Endothelial cell of hepatic sinusoid (primary cell): ENCODE data around the gene AEBP1.
"Not testable (repeated sequence)": the region's sequence is repeated elsewhere in the genome, so short reads cannot be mapped to it uniquely, and the experiment has no call there.

Source experiments
- in situ Hi-C: cut with HindIII; loops from 2 replicates; pipeline ENCODE4 v1.10.0; 2017; ENCODE audit warnings: low sequenced_read_pairs

Gene AEBP1

DNA sequence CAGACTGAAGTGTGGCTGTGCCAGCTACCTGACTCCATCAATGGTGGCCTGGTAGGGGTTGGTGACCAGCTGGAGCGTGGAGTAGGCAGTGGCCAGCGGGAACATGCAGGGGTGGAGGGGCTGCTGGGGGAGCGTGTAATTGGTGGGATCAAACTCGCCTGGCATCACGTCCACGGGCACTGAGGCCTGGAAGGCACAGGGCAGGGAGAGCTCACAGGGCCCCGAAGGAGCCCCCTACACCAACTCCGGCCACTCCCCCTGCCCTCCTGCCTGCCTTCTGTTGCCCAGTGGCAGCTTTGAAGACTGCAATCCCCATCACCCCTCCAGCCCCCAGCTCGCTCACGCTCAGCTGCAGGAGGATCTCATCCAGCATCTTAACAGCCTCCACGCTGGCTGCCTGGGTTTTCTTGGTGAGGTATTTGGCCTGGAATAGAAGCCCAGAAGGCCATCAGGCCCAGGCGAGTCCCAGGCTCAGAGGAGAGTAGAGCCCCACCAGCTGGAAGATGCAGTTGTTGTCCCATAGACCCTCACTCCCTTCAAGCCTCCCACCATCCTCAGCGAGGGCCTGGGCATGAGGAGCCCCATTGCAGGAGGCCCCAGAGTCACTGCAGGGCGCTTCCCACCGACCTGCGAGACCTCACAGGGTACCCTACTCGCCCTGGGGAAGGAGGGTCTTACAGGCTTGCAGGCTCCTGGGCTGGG, 12.1 kb downstream of the AEBP1 start:
- in situ Hi-C loops, result no loop called here

DNA sequence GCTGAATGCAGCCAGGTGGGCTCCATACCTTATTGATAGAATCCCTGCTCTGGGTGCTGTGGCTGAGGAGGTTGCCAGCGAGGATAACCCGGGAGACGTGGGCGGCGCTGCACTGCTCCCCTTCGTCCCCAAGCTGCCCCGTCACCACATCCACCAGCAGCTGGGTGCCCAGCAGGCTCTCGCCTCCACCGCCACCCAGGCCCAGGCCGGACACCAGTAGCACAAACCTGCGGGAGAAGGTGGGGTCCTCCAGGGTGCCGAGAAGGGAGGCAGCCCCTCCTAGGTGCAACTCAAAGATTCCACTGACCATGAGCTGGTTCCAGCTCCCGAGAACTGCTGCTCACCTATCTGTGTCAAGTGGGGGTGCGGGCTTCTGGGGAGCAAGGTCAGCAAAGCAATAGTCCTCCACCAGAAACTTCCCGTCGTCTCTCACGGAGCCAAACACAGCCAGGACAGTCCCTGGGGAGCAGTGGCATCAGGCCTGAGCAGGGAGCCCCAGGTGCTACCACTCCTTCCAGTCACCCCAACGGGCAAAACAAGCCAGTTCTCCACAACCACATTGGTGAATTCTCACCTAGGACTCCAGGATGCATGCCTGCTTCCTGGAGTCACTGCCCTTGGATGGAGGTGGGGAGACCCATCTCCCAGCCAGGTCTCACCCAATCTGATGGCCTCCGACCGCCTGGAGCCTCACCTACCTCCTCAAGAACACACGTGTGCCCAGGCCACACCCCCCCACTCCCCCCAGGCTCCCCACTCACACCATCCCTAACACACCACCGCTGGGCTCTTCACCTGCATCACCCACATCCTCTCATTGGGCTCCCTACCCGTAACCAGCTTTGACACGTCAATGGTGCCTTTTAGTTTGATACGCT, 12.9 kb downstream of the AEBP1 start:
- in situ Hi-C loops, result no loop called here

- in situ Hi-C loops, result no loop called here
Observed at GRCh38 chr7:44117801-44118429, 13.8 kb downstream of the AEBP1 start.

DNA sequence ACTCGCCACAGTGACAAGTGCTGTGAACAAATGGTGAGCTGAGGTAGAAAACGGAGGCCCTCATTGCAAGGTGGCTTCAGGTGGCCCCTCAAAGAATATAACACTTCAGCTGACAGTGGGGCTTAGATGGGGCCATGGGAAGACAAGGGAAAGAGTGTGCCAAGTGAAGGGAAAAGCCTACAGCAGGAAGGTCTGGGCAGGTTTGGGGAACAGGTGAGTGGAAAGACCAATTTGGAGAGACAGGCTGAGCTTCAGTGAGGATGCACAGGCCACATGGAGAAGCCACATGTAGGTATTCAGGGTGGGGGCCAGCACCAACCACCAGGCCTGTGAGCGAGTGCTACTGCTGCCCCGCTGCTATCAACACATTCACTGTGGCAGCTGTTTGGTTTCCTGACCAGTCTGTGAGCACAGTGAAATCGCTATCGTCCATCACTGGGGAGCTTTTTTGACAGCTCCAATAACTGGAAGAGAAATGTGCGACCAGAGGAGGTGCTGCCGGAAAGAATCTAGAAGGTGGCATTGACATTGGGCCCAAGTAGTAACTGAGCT, 15.8 kb downstream of the AEBP1 start:
- in situ Hi-C loops, result loop anchor here (5.0 kb wide), 1 partner anchor 58 kb away; no protein-coding TSS in a partner anchor

- in situ Hi-C loops, result loop anchor here (5.0 kb wide), 1 partner anchor 58 kb away; no protein-coding TSS in a partner anchor
Observed at GRCh38 chr7:44120395-44120794, 16.2 kb downstream of the AEBP1 start.

GRCh38 chr7:44121761-44122420, 17.7 kb downstream of the AEBP1 start:
- in situ Hi-C loops, result loop anchor here (5.0 kb wide), 1 partner anchor 60 kb away; no protein-coding TSS in a partner anchor

DNA sequence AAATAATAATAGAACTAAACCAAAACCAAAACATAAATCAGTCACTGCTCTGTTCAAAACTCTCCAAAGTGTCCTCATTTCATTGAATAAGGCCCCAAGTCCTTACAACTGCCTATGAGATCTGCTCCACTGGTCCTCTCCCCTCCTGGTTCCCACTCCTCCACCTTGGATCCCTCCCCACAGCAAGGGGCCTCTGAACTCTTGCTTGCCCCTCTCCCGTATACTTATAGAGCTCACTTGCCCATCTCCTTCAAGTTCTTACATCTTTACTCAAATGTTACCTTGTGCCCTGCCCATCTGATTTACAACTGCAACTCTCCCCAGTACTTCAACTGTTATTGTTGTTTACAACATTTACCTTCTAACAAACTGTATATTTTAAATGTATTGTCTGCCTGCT, 18.4 kb downstream of the AEBP1 start:
- in situ Hi-C loops, result loop anchor here (5.0 kb wide), 1 partner anchor 60 kb away; no protein-coding TSS in a partner anchor

DNA sequence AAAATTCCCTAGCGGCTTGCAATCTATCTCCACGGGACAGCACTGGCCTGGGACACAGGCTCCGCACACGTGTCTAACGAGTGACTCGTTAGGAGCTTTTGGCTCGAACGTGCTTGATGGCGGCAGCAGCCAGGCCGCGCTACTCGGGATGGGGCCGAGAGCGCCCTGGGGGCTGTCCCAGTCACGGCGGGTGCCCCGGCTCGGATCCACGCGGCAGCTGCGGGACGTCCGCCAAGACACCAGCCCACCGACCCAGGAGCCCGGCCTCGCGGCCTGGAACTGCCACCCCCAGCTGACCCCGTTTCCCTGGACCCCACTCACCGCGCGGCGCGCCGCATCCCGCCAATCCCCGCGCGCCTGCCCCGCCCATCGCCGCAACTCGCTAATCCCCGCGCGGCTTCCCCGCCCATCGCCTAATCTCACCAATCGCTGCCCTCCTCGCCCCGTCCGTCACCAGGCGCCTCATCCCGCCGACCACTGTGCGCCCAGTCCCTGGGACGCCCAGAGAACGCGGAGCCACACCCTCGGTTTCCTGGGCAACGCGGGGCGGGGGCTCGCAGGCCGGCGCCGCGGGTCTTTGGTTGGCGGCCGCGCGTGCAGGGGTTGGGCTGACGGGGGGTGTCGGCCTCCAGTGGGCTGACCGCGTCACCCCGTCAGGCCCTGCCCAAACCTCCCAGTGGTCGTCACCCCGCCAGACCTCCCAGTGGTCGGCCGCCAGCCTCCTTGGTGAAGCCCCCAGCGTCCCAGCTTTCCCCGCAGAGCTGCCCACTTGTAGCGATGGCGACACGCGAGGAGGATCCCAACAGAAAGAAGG, 19.3 kb downstream of the AEBP1 start, which contains the start of gene POLD2:
Gene POLD2 (minus strand): TSS at position 359 of the 814 bp plus-strand sequence. CDS start 1,495 bp downstream, outside the sequence.
- in situ Hi-C loops, result loop anchor here (5.0 kb wide), 1 partner anchor 61 kb away; no protein-coding TSS in a partner anchor

DNA sequence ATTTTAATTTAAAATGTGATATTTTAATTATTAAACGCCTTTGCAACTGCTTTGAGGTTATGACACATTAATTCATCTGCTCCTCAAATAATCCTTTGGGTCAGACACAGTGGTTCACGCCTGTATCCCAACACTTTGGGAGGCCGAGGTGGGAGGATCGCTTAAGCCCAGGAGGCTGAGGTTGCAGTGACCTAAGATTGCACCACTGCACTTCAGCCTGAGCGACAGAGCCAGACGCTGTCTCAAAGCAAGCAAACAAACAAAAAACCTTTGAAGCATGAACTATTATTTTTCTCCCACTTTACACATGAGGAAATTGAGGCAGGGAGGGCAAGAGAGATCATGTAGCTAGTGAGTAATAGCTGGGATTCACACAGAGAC, 20.7 kb downstream of the AEBP1 start:
- in situ Hi-C loops, result loop anchor here (5.0 kb wide), 1 partner anchor 63 kb away; no protein-coding TSS in a partner anchor

DNA sequence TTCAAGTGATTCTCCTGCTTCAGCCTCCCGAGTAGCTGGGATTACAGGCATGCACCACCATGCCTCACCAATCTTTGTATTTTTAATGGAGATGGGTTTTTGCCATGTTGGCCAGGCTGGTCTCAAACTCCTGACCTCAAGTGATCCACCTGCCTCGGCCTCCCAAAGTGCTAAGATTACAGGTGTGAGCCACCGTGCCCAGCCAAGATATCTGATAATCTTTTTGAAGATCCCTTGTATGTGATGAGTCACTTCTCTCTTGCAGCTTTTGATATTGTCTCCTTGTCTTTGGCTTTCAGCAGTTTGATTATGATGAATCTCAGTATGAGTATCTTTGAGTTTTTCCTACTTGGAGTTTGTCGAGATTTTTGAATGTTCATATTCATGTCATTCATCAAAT, 22.4 kb downstream of the AEBP1 start:
- in situ Hi-C loops, result not testable (repeated sequence)

- in situ Hi-C loops, result no loop called here
Observed at GRCh38 chr7:44127161-44127560, 23.0 kb downstream of the AEBP1 start.

GRCh38 chr7:44128721-44129582, 24.8 kb downstream of the AEBP1 start:
- in situ Hi-C loops, result no loop called here

DNA sequence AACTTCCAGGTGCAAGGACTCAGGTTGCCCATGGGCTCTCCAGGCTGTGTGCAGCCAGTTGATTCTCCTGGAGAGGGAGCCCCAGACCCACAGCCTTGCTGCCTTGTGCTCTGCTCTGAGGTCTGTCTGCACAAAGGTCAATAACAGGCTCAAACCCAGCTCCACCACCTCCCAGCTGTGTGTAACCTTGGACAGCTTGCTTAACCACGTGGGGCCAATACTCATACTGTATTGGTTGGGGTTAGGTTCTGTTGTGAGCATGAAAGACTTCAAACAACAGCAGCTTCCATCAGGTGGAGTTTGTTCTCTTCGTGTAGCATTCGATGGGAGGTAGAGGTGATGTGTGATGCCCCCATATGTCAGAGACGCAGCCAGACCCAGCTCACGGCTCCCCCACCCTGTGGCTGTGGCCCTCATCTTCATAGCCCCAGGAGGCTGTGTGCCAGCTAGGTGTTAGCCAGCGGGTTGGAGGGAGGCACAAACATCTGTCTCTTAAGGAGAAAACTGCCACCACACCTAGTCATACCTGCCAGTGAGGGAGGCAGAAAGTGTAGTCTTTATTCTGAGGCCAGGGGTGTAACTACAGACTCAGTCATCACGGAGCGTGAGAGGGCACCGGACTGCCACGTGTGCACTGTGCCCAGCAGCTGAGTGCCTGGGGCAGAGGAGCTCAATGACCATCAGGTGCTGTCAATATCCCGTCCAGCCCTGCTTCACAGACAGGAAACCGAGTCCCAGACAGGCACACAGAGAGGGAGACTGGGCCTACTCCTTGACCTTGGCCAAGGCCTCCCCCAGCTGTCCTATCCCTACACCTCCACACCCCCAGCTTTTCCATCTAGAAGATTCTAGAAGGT, 27.3 kb downstream of the AEBP1 start:
- in situ Hi-C loops, result no loop called here

GRCh38 chr7:44132039-44132438, 27.9 kb downstream of the AEBP1 start:
- in situ Hi-C loops, result no loop called here

GRCh38 chr7:44133295-44133694, 29.1 kb downstream of the AEBP1 start:
- in situ Hi-C loops, result no loop called here

DNA sequence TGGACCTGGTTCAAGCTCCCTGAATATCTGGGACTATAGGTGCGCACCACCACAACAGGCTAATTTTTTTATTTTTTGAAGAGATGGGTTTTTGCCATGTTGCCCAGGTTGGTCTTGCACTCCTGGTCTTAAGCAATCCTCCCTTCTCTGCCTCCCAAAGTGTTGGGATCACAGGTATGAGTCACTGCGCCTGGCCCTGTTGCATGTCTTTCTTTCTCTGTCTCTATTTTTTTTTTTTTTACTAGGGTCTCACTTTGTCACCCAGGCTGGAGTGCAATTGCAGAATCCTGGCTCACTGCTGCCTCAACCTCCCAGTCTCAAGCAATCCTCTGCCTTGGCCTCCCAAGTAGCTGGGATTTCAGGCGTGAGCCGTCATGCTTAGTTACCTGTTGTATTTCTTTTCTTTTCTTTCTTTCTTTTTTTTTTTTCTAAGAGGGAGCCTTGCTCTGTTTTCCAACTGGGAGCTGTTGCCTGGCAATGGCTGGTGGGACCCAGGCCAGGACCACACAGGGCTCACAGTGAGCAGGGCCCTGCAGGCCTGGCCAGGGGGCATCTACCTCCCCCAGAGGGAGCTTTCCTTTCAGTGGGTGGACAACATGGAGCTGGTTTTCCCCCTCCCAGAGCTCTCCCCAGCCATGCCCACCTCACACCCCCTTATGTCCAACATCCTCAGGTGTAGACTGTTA, 30.9 kb downstream of the AEBP1 start:
- in situ Hi-C loops, result no loop called here

- in situ Hi-C loops, result no loop called here
Observed at GRCh38 chr7:44136731-44137130, 32.6 kb downstream of the AEBP1 start.
